Hematopoietic multipotent progenitor cell (in vitro differentiated cells): Measurements from ENCODE around the gene MCEE. TPM values are rescaled to one million over a fixed set of nuclear protein-coding genes. Genes with fewer than 3 reads are reported as not detected.
"Not testable (repeated sequence)": the region's sequence is repeated elsewhere in the genome, so short reads cannot be mapped to it uniquely, and the experiment has no call there.

Source experiments
- DNase-seq, 3 donors: peaks; one replicate each; pipeline ENCODE4 v3.0.0-alpha.2; 2011 to 2015; ENCODE audit warnings: low read depth in 2 of 3, low spot score in 2 of 3
- total RNA-seq: library from RNA; depleted of rRNA; stranded (reverse); fragments of >200 nt; gene quantifications from one replicate; pipeline ENCODE4 v1.2.3, GENCODE V29; 2012

Gene MCEE
- total RNA-seq, 1 donor, result 8.6 TPM

- no peak for DNase-seq
Observed at GRCh38 chr2:71129114-71129901, 721 bp downstream of the MCEE start.

- DNase-seq, result no peak
Observed at GRCh38 chr2:71126957-71127356, 3.1 kb downstream of the MCEE start.

- DNase-seq, result no peak
Observed at GRCh38 chr2:71125506-71126294, 4.3 kb downstream of the MCEE start.

DNA sequence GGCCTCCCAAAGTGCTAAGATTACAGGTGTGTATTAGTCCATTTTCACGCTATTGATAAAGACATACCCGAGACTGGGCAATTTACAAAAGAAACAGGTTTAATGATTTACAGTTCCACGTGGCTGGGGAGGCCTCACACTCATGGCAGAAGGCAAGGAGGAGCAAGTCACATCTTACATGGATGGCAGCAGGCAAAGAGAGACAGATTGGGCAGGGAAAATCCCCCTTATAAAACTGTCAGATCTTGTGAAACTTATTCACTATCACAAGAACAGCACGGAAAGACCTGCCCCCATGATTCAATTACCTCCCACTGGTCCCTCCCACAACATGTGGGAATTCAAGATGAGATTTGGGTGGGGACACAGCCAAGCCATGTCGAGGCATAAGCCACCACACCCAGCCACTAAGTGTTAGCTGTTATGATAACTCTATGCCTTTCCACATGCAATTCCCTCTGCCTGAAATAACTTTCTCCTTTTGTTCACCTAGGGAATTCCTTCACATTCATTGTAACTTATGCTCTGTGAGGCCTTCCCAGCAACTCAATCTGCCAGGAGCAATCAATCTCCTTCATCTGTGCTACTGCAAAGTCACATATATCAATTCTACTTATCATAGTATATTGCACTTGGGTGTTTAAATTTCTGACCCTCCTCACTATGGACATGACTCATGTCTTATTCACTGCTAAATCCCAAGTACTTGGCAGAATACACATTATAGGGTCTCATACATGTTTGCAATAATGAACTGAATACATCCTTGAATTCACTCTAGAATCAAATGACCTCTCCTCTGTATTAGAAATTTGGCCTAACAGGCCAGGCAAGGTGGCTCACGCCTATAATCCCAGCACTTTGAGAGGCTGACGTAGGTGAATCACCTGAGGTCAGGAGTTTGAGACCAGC lies 7.4 kb downstream of the MCEE start:
- no peak for DNase-seq

DNA sequence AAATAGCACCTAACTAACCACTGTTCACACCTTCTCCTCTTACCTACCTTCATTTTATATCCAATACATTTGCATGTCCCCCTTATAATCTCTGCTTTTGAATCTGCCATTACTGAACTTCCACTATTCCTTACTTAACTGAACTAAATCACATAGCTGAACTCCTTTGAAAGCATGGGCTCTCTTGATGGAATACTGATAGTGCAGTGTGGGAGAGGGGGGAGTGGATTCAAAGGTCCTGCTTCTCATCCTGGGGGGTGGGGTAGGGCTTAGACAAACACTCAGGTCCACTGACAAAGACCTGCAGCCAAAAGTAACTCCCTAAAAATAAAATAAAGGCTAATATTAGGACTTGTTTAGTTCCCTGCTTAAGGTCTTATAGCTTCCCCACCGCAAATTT lies 8.6 kb downstream of the MCEE start:
- no peak for DNase-seq

DNA sequence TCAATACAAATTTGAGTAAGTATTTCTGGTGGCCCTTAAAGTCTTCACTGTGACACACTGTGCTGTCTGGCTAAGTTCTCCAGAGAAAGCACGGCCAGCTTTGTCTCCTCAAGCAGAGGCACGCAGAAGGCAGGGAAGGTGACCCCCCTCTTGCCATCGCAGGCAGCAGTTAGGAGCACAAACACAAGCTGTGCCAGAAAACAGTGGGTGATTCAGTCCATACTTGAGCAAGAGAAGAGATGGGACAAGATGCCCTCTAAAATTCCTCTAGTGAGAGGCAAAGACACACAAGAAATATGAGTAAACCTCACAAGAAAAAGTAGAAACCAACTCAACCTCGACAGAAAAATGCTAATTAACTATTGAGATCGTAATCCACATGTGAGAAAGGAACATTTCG lies 9.8 kb downstream of the MCEE start:
- no peak for DNase-seq

DNA sequence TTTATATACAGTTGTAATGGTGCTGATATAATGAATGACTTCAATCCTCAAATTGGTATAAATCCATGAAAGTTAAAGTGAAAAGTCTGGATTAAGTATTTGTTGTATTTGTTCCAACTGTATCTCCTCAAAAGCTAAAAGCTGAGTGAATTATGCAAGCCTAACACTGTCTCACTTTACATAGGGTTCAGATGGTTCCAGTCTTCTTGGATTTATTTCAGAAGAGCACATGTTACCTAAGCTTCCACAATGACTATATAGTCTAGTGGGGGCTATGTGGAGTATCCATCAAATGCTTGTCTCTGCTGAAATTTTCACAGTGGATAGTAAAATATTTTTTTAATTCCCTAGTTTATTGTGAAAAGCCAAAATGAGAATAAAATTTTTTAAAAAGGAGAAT lies 13.0 kb downstream of the MCEE start:
- DNase-seq, result no peak

DNA sequence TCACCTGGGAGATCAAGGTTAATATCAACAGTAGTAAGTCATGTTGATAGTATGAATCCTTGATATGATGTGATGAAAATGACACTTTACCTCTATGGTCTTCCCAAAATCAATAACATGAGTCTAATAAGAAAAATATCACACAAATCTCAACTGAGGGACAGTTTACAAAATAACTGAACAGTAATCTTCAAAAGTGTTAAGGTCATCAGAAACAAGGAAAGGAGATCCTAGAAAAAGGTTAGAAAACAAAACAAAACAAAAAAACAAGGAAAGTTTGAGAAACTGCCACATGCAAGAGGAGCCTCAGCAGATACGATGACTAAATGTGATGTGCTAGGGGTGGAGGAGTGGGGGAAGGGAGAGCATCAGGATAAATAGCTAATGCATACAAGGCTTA lies 16.2 kb downstream of the MCEE start:
- no peak for DNase-seq

- DNase-seq, result no peak
Observed at GRCh38 chr2:71108091-71108490, 21.9 kb downstream of the MCEE start.

DNA sequence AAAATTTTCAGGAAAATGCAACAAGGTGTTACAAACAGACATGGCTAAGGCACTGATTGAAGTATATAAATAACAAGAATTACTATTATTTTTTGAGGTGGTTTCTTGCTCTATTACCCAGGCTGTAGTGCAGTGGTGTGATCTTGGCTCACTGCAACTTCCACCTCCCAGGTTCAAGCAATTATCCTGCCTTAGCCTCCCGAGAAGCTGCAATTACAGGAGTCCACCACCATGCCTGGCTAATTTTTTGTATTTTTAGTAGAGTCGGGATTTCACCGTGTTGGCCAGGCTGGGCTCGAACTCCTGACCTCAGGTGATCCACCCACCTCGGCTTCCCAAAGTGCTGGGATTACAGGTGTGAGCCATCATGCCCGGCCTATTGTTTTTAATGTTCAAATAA lies 23.6 kb downstream of the MCEE start:
- not testable (repeated sequence) for DNase-seq

DNA sequence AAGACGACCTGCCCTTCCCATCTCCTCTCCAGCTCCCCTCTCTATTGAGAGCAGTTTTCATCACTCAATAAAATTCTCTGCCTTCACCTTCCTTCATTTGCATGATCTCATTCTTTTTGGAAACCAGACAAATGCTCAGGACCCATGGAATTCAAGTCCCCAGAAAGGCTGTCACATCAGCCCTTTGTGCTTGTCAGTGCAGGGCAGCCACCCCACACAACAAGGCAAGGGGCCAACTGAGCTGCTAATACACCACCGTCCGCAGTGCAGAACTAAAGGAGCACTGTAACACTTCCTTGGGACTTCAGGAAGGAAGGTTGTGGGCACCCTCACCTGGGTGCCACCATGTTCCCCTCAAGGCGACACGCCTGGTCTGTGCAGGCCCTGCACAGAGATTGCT lies 26.2 kb downstream of the MCEE start:
- DNase-seq, result no peak

- DNase-seq, result no peak
Observed at GRCh38 chr2:71102981-71103681, 26.9 kb downstream of the MCEE start.

DNA sequence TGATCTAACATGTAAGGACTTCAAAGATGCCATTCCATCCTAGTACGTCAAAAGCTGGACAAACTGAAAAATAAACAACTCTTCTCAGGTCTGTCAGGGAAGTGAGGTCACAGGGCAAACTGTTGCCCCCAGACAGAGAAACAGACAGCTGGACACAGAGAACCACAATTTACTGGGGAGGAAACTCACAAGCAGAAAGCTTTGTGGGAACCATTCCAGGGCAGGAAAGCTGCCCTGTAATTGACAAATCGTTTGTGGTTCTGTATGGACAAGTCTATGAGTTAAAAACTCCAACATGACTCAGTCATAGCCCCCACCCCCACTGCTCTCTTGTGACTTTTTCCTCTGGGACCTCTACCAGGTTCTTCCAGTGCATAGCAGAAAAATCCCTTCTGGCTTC lies 28.4 kb downstream of the MCEE start:
- DNase-seq, result peak in 2 of 3 donors; percentile 21

DNA sequence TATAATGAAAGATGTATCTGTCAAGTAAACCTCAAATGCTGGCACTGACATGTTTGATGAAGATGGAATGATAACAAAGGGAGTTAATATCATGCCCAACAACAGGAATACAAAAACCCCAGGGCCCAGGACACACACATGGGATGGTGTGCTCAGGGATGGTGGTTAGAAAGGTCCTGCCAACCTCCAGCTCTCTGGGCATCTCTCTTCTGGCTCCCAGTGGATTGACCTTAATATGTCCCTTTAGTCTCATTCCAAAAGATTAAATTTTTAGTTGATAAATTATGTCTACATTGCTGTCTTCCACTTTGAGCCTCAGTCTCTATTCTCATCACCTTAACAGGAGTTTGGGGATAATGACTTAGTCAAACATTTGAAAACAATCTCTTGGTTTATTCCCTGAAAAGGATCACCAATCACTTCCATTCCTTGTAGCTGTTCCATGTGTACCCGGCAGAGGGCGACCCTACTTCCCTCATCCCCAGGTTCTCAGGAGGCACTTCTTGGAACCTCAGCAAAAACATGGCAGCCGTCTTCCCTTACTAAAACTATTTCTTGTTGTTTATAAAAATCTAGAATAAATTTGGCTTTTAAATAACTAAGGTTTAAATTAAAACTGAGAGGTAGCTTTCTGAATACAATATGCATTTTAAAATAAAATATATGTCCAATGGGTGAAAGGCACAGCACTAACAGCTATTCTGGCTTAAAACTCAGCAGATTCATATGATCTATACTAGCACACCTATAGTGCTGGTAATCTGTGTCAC lies 29.6 kb downstream of the MCEE start:
- peak in 2 of 3 donors; percentile 39 to 59 for DNase-seq

GRCh38 chr2:71092491-71093260 lies 37.4 kb downstream of the MCEE start:
- DNase-seq, result not testable (repeated sequence)

- DNase-seq, result not testable (repeated sequence)
Observed at GRCh38 chr2:71091808-71092207, 38.2 kb downstream of the MCEE start.

- DNase-seq, result not testable (repeated sequence)
Observed at GRCh38 chr2:71089475-71089874, 40.6 kb downstream of the MCEE start.

- not testable (repeated sequence) for DNase-seq
Observed at GRCh38 chr2:71085325-71086003, 44.6 kb downstream of the MCEE start.
